Kidney (tissue), 14 donors: ENCODE measurements around the gene RTL1. TPM values are rescaled to one million over a fixed set of nuclear protein-coding genes. Genes with fewer than 3 reads are reported as not detected.

ENCODE experiments used
- DNase-seq, 5 donors: peaks; one replicate each; pipeline ENCODE4 v3.0.0-alpha.2; 2013 to 2020
- FAIRE-seq: peaks from 2 replicates; lab custom pipeline; 2012; peaks lifted over from hg19 to GRCh38; lab: Jason Lieb, UNC
- H3K27ac ChIP-seq, 2 donors: one replicate each; pipeline ENCODE4 v1.7.0; 2013; ENCODE audit warnings: low read depth in 2 of 2, low read length in 2 of 2, inconsistent platforms in 1 of 2
- H3K27me3 ChIP-seq: one replicate; pipeline ENCODE4 v1.7.1; 2013; ENCODE audit warnings: low read length, inconsistent platforms; ENCODE audit not compliant: control insufficient read depth, insufficient read depth
- H3K36me3 ChIP-seq, 3 donors: one replicate each; pipeline versions ENCODE4 v1.7.0 to v1.7.1; 2013; ENCODE audit warnings: low read length in 3 of 3, control low read depth in 1 of 3, inconsistent platforms in 1 of 3; ENCODE audit not compliant: insufficient read depth in 3 of 3, control insufficient read depth in 2 of 3
- H3K4me1 ChIP-seq, 3 donors: one replicate each; pipeline versions ENCODE4 v1.7.0 to v1.7.1; 2013; ENCODE audit warnings: low read length in 3 of 3, inconsistent platforms in 1 of 3, low read depth in 1 of 3; ENCODE audit not compliant: control insufficient read depth in 2 of 3, insufficient read depth in 2 of 3
- H3K4me3 ChIP-seq, 3 donors: one replicate each; pipeline versions ENCODE4 v1.7.0 to v1.8.1; 2013; ENCODE audit warnings: low read length in 3 of 3, control low read depth in 1 of 3, inconsistent platforms in 1 of 3
- H3K9ac ChIP-seq, 3 donors: one replicate each; pipeline versions ENCODE4 v1.7.0 to v1.7.1; 2013; ENCODE audit warnings: low read length in 3 of 3, control low read depth in 1 of 3, inconsistent platforms in 1 of 3
- H3K9me3 ChIP-seq, 3 donors: one replicate each; pipeline versions ENCODE4 v1.7.0 to v1.7.1; 2013; ENCODE audit warnings: low read length in 3 of 3, control low read depth in 1 of 3, inconsistent platforms in 1 of 3; ENCODE audit not compliant: control insufficient read depth in 2 of 3, insufficient read depth in 1 of 3
- CTCF ChIP-seq: IDR thresholded peaks from 3 replicates; pipeline ENCODE4 v1.5.1; 2012; ENCODE audit warnings: mild to moderate bottlenecking, moderate library complexity, borderline replicate concordance; ENCODE audit not compliant: insufficient read depth; ENCODE audit errors: extremely low read depth
- intact Hi-C: fragments of 100-400 bp; cut with DNase I; formaldehyde crosslinking; loops from one replicate; pipeline ENCODE4 v1.11.1; 2022
- polyA plus RNA-seq: library from polyadenylated mRNA; stranded (reverse); fragments of 350-450 nt; fragmentation: Illumina TruSeq; extraction: RNeasy Lipid Tissue Mini Kit (QIAGEN cat#74804); gene quantifications from one replicate; pipeline ENCODE4 v1.2.3, GENCODE V29; 2014; ENCODE audit warnings: low read depth, low replicate concordance; ENCODE audit not compliant: insufficient read depth
- total RNA-seq: library from RNA; stranded (reverse); fragmentation: NEBNext Ultra II Directional; extraction: Animal tissue kit (Norgen Biotek cat#: 25700); gene quantifications from one replicate; pipeline ENCODE4 v1.2.1, GENCODE V29; 2021
- donor health status: control.
- donor health status: control.
- donor health status: control.
- donor health status: control.
- donor health status: control.
- donor health status: DM: yes; HTN: yes; CAD: no.
- donor health status: Normal renal cell carcinoma (clear cell type).

Gene RTL1
- total and polyA plus RNA-seq, 2 donors from 2014 or later = not detected

GRCh38 chr14:100840286-100841065 is 63.0 kb downstream of the RTL1 start:
- Histone ChIP-seq H3K27me3 (no peaks in the 10 kb centered on the region), H3K36me3 (no peaks in the 10 kb centered on the region), H3K9ac (no peak overlapping the region), H3K9me3 (no peaks in the 10 kb centered on the region), H3K4me3 (no peak overlapping the region), H3K27ac (no peak overlapping the region), H3K4me1 (no peaks in the 10 kb centered on the region)
- intact Hi-C loops = no loop called here
- FAIRE-seq (no peak), DNase-seq (peak in 1 of 5 donors; percentile 41)
- TF ChIP-seq CTCF = no peak

- H3K4me1 ChIP-seq = no peaks in the 10 kb centered on the region
- H3K9ac ChIP-seq = no peak overlapping the region
- intact Hi-C loops = no loop called here
- TF ChIP-seq CTCF = no peak
- no peak overlapping the region for H3K4me3 ChIP-seq
- FAIRE-seq (no peak), DNase-seq (peak in 2 of 5 donors; percentile 40 to 59)
- no peaks in the 10 kb centered on the region for H3K27me3 ChIP-seq
- H3K27ac ChIP-seq = no peak overlapping the region
- H3K9me3 ChIP-seq = no peaks in the 10 kb centered on the region
- H3K36me3 ChIP-seq = no peaks in the 10 kb centered on the region
Observed at GRCh38 chr14:100839681-100840111, 63.8 kb downstream of the RTL1 start.

GRCh38 chr14:100839315-100839585 is 64.3 kb downstream of the RTL1 start:
- DNase-seq = no peak
- H3K27ac ChIP-seq = no peak overlapping the region
- H3K9ac ChIP-seq = no peak overlapping the region
- no peak for FAIRE-seq
- H3K9me3 ChIP-seq = no peaks in the 10 kb centered on the region
- no peak for TF ChIP-seq CTCF
- no peaks in the 10 kb centered on the region for H3K36me3 ChIP-seq
- H3K4me1 ChIP-seq = no peaks in the 10 kb centered on the region
- no peak overlapping the region for H3K4me3 ChIP-seq
- no peaks in the 10 kb centered on the region for H3K27me3 ChIP-seq
- intact Hi-C loops = no loop called here
